ENCODE measurements around the gene BORCS8.
A peak's percentile ranks its signal among the peaks of the same experiment; 100 is the strongest.

Gene BORCS8

GRCh38 chr19:19213426-19214158 is 21.6 kb upstream of the BORCS8 start:
- DNase-seq (ENCODE audit: low read depth): no peak

GRCh38 chr19:19212916-19213315 is 21.0 kb upstream of the BORCS8 start:
- no peak for DNase-seq (ENCODE audit: low read depth)

GRCh38 chr19:19211499-19212420 is 19.8 kb upstream of the BORCS8 start, which contains the start of gene NCAN:
Gene NCAN (plus strand): TSS chr19:19211958. CDS start chr19:19216954, 4,996 bp downstream.
- DNase-seq (ENCODE audit: low read depth): no peak

GRCh38 chr19:19209372-19209771 is 17.4 kb upstream of the BORCS8 start:
- DNase-seq (ENCODE audit: low read depth): no peak

GRCh38 chr19:19207637-19208572 is 16.0 kb upstream of the BORCS8 start:
- no peak for DNase-seq (ENCODE audit: low read depth)

GRCh38 chr19:19206938-19207337 is 15.0 kb upstream of the BORCS8 start:
- no peak for DNase-seq (ENCODE audit: low read depth)

- DNase-seq (ENCODE audit: low read depth): no peak
Observed at GRCh38 chr19:19205416-19206410, 13.8 kb upstream of the BORCS8 start.

- DNase-seq (ENCODE audit: low read depth): no peak
Observed at GRCh38 chr19:19204181-19204580, 12.2 kb upstream of the BORCS8 start.

- peak; percentile 85 for DNase-seq (ENCODE audit: low read depth)
Observed at GRCh38 chr19:19203012-19203856, 11.3 kb upstream of the BORCS8 start, which contains the start of gene NR2C2AP. Gene NR2C2AP (minus strand): TSS chr19:19203414. CDS start chr19:19203060, 354 bp downstream.

- no peak for DNase-seq (ENCODE audit: low read depth)
Observed at GRCh38 chr19:19202707-19203011, 10.7 kb upstream of the BORCS8 start.

- no peak for DNase-seq (ENCODE audit: low read depth)
Observed at GRCh38 chr19:19201697-19202630, 10.0 kb upstream of the BORCS8 start.

- DNase-seq (ENCODE audit: low read depth): no peak
Observed at GRCh38 chr19:19193926-19194325, 2.0 kb upstream of the BORCS8 start.

- DNase-seq (ENCODE audit: low read depth): no peak
Observed at GRCh38 chr19:19192910-19193423, 1.0 kb upstream of the BORCS8 start.

GRCh38 chr19:19191768-19192077 is 229 bp downstream of the BORCS8 start:
- DNase-seq (ENCODE audit: low read depth): no peak

GRCh38 chr19:19186742-19187141 is 5.2 kb downstream of the BORCS8 start:
- no peak for DNase-seq (ENCODE audit: low read depth)

GRCh38 chr19:19185853-19186740 is 5.9 kb downstream of the BORCS8 start:
- no peak for DNase-seq (ENCODE audit: low read depth)

- DNase-seq (ENCODE audit: low read depth): no peak
Observed at GRCh38 chr19:19181488-19181998, 10.4 kb downstream of the BORCS8 start.
